ENCODE data around the gene SLC24A3.

The SLC24A3 gene

GRCh38 chr20:19265646-19266374, 53.4 kb downstream of the SLC24A3 start:
- no peak overlapping the region for H2BK120ac ChIP-seq (ENCODE audit: low read depth, low read length)
- no peak overlapping the region for H4K8ac ChIP-seq (ENCODE audit: low read depth, low read length)
- no peak overlapping the region for H2BK15ac ChIP-seq (ENCODE audit: low read length)
- H3K79me1 ChIP-seq (ENCODE audit: low read depth, low read length): no peaks in the 10 kb centered on the region
- H3K4ac ChIP-seq (ENCODE audit: low read length): no peak overlapping the region
- no peak overlapping the region for H3K4me2 ChIP-seq (ENCODE audit: insufficient read depth, low read length, poor library complexity, severe bottlenecking)
- H3K14ac ChIP-seq (ENCODE audit: low read length): no peak overlapping the region
- no peaks in the 10 kb centered on the region for H3K27me3 ChIP-seq (ENCODE audit: control insufficient read depth in 3 of 3, insufficient read depth in 3 of 3, low read depth in 1 of 3, low read length in 3 of 3)
- H2BK12ac ChIP-seq (ENCODE audit: low read length): no peak overlapping the region
- H3K4me1 ChIP-seq (ENCODE audit: control insufficient read depth in 2 of 2, insufficient read depth in 1 of 2, low read depth in 1 of 2, low read length in 2 of 2): peaks cover 0 to 3% of the 10 kb centered on the region in 2 donors
- H3K27ac ChIP-seq (replicated peaks; ENCODE audit: low read length): no peak overlapping the region
- WGBS, 2 donors (ENCODE audit: extremely low coverage in 2 of 2, insufficient read length in 2 of 2, insufficient replicate concordance in 1 of 2): no CpG with 5 or more reads among the region's 3 CpGs
- no peak overlapping the region for H3K23ac ChIP-seq (ENCODE audit: low read depth, low read length, poor library complexity)
- H3K18ac ChIP-seq (ENCODE audit: low read length): no peak overlapping the region
- no peak overlapping the region for H2AFZ ChIP-seq (ENCODE audit: low read length)
- H4K91ac ChIP-seq (ENCODE audit: low read depth, low read length, poor library complexity): no peak overlapping the region
- H3K36me3 ChIP-seq (replicated peaks in 1 of 2; ENCODE audit: control insufficient read depth in 2 of 2, insufficient read depth in 2 of 2, low read length in 2 of 2): no peaks in the 10 kb centered on the region
- H2AK5ac ChIP-seq (ENCODE audit: low read depth, low read length): no peak overlapping the region
- no peak overlapping the region for H3K4me3 ChIP-seq (ENCODE audit: low read length in 2 of 2)
- H2BK5ac ChIP-seq (ENCODE audit: low read length): no peak overlapping the region
- H3K9ac ChIP-seq (ENCODE audit: low read depth, low read length, poor library complexity): no peak overlapping the region
- no peaks in the 10 kb centered on the region for H3K9me3 ChIP-seq (replicated peaks in 1 of 2; ENCODE audit: control insufficient read depth in 2 of 2, insufficient read depth in 1 of 2, low read depth in 1 of 2, low read length in 2 of 2)
- no peak for DNase-seq (ENCODE audit: low spot score)

GRCh38 chr20:19268426-19268825, 56.0 kb downstream of the SLC24A3 start:
- Histone ChIP-seq H2AK5ac (ENCODE audit: low read depth, low read length) (no peak overlapping the region), H2BK12ac (ENCODE audit: low read length) (no peak overlapping the region), H3K79me1 (ENCODE audit: low read depth, low read length) (no peaks in the 10 kb centered on the region), H3K14ac (ENCODE audit: low read length) (no peak overlapping the region), H3K9ac (ENCODE audit: low read depth, low read length, poor library complexity) (no peak overlapping the region), H3K27me3 (ENCODE audit: control insufficient read depth in 3 of 3, insufficient read depth in 3 of 3, low read depth in 1 of 3, low read length in 3 of 3) (no peaks in the 10 kb centered on the region), H3K18ac (ENCODE audit: low read length) (no peak overlapping the region), H3K9me3 (replicated peaks in 1 of 2; ENCODE audit: control insufficient read depth in 2 of 2, insufficient read depth in 1 of 2, low read depth in 1 of 2, low read length in 2 of 2) (no peaks in the 10 kb centered on the region), H3K27ac (replicated peaks; ENCODE audit: low read length) (no peak overlapping the region), H2BK120ac (ENCODE audit: low read depth, low read length) (no peak overlapping the region), H3K4me2 (ENCODE audit: insufficient read depth, low read length, poor library complexity, severe bottlenecking) (no peak overlapping the region), H2AFZ (ENCODE audit: low read length) (no peak overlapping the region), H3K4ac (ENCODE audit: low read length) (no peak overlapping the region), H3K23ac (ENCODE audit: low read depth, low read length, poor library complexity) (no peak overlapping the region), H3K4me1 (ENCODE audit: control insufficient read depth in 2 of 2, insufficient read depth in 1 of 2, low read depth in 1 of 2, low read length in 2 of 2) (peaks cover 0 to under 1% of the 10 kb centered on the region in 2 donors), H3K4me3 (ENCODE audit: low read length in 2 of 2) (no peak overlapping the region), H2BK5ac (ENCODE audit: low read length) (no peak overlapping the region), H3K36me3 (replicated peaks in 1 of 2; ENCODE audit: control insufficient read depth in 2 of 2, insufficient read depth in 2 of 2, low read length in 2 of 2) (no peaks in the 10 kb centered on the region), H4K91ac (ENCODE audit: low read depth, low read length, poor library complexity) (no peak overlapping the region), H4K8ac (ENCODE audit: low read depth, low read length) (no peak overlapping the region), H2BK15ac (ENCODE audit: low read length) (no peak overlapping the region)
- no peak for DNase-seq (ENCODE audit: low spot score)
- no CpG with 5 or more reads among the region's 2 CpGs for WGBS, 2 donors (ENCODE audit: extremely low coverage in 2 of 2, insufficient read length in 2 of 2, insufficient replicate concordance in 1 of 2)

GRCh38 chr20:19269737-19270340, 57.4 kb downstream of the SLC24A3 start:
- H3K4me3 ChIP-seq (ENCODE audit: low read length in 2 of 2): no peak overlapping the region
- H4K91ac ChIP-seq (ENCODE audit: low read depth, low read length, poor library complexity): no peak overlapping the region
- no peak overlapping the region for H2AFZ ChIP-seq (ENCODE audit: low read length)
- no peaks in the 10 kb centered on the region for H3K4me1 ChIP-seq (ENCODE audit: control insufficient read depth in 2 of 2, insufficient read depth in 1 of 2, low read depth in 1 of 2, low read length in 2 of 2)
- no peak overlapping the region for H4K8ac ChIP-seq (ENCODE audit: low read depth, low read length)
- no peak overlapping the region for H3K9ac ChIP-seq (ENCODE audit: low read depth, low read length, poor library complexity)
- no peak overlapping the region for H2BK120ac ChIP-seq (ENCODE audit: low read depth, low read length)
- no peak overlapping the region for H2BK15ac ChIP-seq (ENCODE audit: low read length)
- no peaks in the 10 kb centered on the region for H3K9me3 ChIP-seq (replicated peaks in 1 of 2; ENCODE audit: control insufficient read depth in 2 of 2, insufficient read depth in 1 of 2, low read depth in 1 of 2, low read length in 2 of 2)
- no peak for DNase-seq (ENCODE audit: low spot score)
- no peaks in the 10 kb centered on the region for H3K79me1 ChIP-seq (ENCODE audit: low read depth, low read length)
- H2BK12ac ChIP-seq (ENCODE audit: low read length): no peak overlapping the region
- H3K4ac ChIP-seq (ENCODE audit: low read length): no peak overlapping the region
- H3K27ac ChIP-seq (replicated peaks; ENCODE audit: low read length): no peak overlapping the region
- H3K18ac ChIP-seq (ENCODE audit: low read length): no peak overlapping the region
- H3K23ac ChIP-seq (ENCODE audit: low read depth, low read length, poor library complexity): no peak overlapping the region
- no peak overlapping the region for H2AK5ac ChIP-seq (ENCODE audit: low read depth, low read length)
- no CpG with 5 or more reads among the region's 8 CpGs for WGBS, 2 donors (ENCODE audit: extremely low coverage in 2 of 2, insufficient read length in 2 of 2, insufficient replicate concordance in 1 of 2)
- no peak overlapping the region for H3K4me2 ChIP-seq (ENCODE audit: insufficient read depth, low read length, poor library complexity, severe bottlenecking)
- no peak overlapping the region for H3K14ac ChIP-seq (ENCODE audit: low read length)
- no peak overlapping the region for H2BK5ac ChIP-seq (ENCODE audit: low read length)
- no peaks in the 10 kb centered on the region for H3K27me3 ChIP-seq (ENCODE audit: control insufficient read depth in 3 of 3, insufficient read depth in 3 of 3, low read depth in 1 of 3, low read length in 3 of 3)
- no peaks in the 10 kb centered on the region for H3K36me3 ChIP-seq (replicated peaks in 1 of 2; ENCODE audit: control insufficient read depth in 2 of 2, insufficient read depth in 2 of 2, low read length in 2 of 2)

GRCh38 chr20:19271879-19272651, 59.6 kb downstream of the SLC24A3 start:
- H3K9me3 ChIP-seq (replicated peaks in 1 of 2; ENCODE audit: control insufficient read depth in 2 of 2, insufficient read depth in 1 of 2, low read depth in 1 of 2, low read length in 2 of 2): no peaks in the 10 kb centered on the region
- no peaks in the 10 kb centered on the region for H3K79me1 ChIP-seq (ENCODE audit: low read depth, low read length)
- no peak overlapping the region for H3K4ac ChIP-seq (ENCODE audit: low read length)
- no peak overlapping the region for H4K91ac ChIP-seq (ENCODE audit: low read depth, low read length, poor library complexity)
- no peak overlapping the region for H2AK5ac ChIP-seq (ENCODE audit: low read depth, low read length)
- H3K9ac ChIP-seq (ENCODE audit: low read depth, low read length, poor library complexity): no peak overlapping the region
- no peak overlapping the region for H3K18ac ChIP-seq (ENCODE audit: low read length)
- no peak overlapping the region for H2AFZ ChIP-seq (ENCODE audit: low read length)
- no peak overlapping the region for H2BK12ac ChIP-seq (ENCODE audit: low read length)
- no peak overlapping the region for H3K23ac ChIP-seq (ENCODE audit: low read depth, low read length, poor library complexity)
- H3K4me1 ChIP-seq (ENCODE audit: control insufficient read depth in 2 of 2, insufficient read depth in 1 of 2, low read depth in 1 of 2, low read length in 2 of 2): peaks cover 0 to 5% of the 10 kb centered on the region in 2 donors
- no peak overlapping the region for H2BK120ac ChIP-seq (ENCODE audit: low read depth, low read length)
- no peak overlapping the region for H2BK5ac ChIP-seq (ENCODE audit: low read length)
- WGBS, 2 donors (ENCODE audit: extremely low coverage in 2 of 2, insufficient read length in 2 of 2, insufficient replicate concordance in 1 of 2): no CpG with 5 or more reads among the region's 7 CpGs
- no peak for DNase-seq (ENCODE audit: low spot score)
- H4K8ac ChIP-seq (ENCODE audit: low read depth, low read length): no peak overlapping the region
- no peak overlapping the region for H2BK15ac ChIP-seq (ENCODE audit: low read length)
- peak overlapping the region in 1 of 2 donors; percentile 28 for H3K4me3 ChIP-seq (ENCODE audit: low read length in 2 of 2)
- no peak overlapping the region for H3K27ac ChIP-seq (replicated peaks; ENCODE audit: low read length)
- H3K14ac ChIP-seq (ENCODE audit: low read length): no peak overlapping the region
- no peak overlapping the region for H3K4me2 ChIP-seq (ENCODE audit: insufficient read depth, low read length, poor library complexity, severe bottlenecking)
- no peaks in the 10 kb centered on the region for H3K27me3 ChIP-seq (ENCODE audit: control insufficient read depth in 3 of 3, insufficient read depth in 3 of 3, low read depth in 1 of 3, low read length in 3 of 3)
- no peaks in the 10 kb centered on the region for H3K36me3 ChIP-seq (replicated peaks in 1 of 2; ENCODE audit: control insufficient read depth in 2 of 2, insufficient read depth in 2 of 2, low read length in 2 of 2)
